Lower leg skin (tissue), 3 donors: Measurements from ENCODE around the gene CDC7.

ENCODE experiments used
- CTCF ChIP-seq, 3 donors: fragments of 450-650 bp; IDR thresholded peaks; one replicate each; pipeline ENCODE4 v1.5.1; 2016; ENCODE audit warnings: antibody characterized with exemption in 3 of 3, mild to moderate bottlenecking in 3 of 3, moderate library complexity in 2 of 3
- POLR2A ChIP-seq, 2 donors: fragments of 450-650 bp; IDR thresholded peaks; one replicate each; pipeline ENCODE4 v1.6.1; 2016 to 2017; ENCODE audit warnings: antibody characterized with exemption in 2 of 2, mild to moderate bottlenecking in 1 of 2, moderate library complexity in 1 of 2

DNA sequence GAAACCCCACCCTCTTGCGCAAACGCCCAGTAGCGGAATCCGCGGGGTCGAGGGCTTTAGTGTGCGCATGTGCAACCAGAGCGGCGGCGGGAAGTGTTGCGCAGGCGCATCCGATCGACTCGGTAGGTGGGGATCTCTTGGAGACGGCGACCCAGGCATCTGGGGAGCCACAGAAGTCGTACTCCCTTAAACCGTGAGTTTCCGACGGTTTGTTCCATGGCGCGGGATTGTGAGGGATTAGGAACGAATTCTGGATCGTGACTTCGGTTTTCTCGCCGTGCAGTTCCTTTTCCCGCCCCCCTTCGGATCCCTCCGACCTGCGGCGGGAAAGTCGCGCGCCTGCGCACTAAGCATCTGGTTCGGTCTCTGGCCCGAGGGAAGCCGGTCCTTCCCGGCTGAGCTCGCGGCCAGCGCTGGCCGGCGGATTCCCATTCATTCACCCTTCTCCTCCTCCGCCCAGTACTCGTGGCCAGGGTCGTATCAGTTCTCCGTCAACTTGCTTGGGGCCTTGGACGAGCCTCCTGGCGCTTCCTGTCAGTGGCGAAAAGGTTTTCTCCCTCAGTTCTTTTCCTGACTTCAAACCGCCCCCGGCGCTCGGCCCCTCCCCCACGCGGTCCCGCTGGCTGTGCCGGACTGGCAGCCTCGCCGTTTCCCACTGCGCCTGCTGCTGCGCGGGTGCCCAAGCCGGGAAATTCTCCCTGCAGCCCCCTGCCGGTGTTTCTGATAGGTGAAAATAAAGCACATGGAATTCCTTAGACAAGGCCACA lies at the start of gene CDC7:
- TF ChIP-seq CTCF (IDR thresholded peaks at IDR 0.05) (peak in 1 of 3 donors; percentile 80), POLR2A (IDR thresholded peaks at IDR 0.05) (no peak)
